MM.1S (cell line): ENCODE data around the gene SF3B2.

Experiments used
- DNase-seq: peaks from one replicate; pipeline ENCODE4 v3.0.0-alpha.2; 2015
- H2AFZ ChIP-seq: fragments of 300-600 bp; sonication (generic); 2 replicates; pipeline ENCODE4 v1.6.0; 2016; ENCODE audit warnings: antibody characterized with exemption, low read length
- H3F3A ChIP-seq: fragments of 300-600 bp; sonication (generic); 2 replicates; pipeline ENCODE4 v1.6.1; 2016; ENCODE audit warnings: mild to moderate bottlenecking, antibody characterized with exemption, low read length, moderate library complexity, mixed read lengths; ENCODE audit not compliant: insufficient read depth
- H3K27ac ChIP-seq: fragments of 300-600 bp; sonication (generic); 2 replicates; pipeline ENCODE4 v1.5.1; 2016; ENCODE audit warnings: mild to moderate bottlenecking, low read length
- H3K27me3 ChIP-seq: fragments of 300-600 bp; sonication (generic); replicated peaks from 2 replicates; pipeline ENCODE4 v1.6.0; 2016; ENCODE audit warnings: low read length; ENCODE audit not compliant: insufficient read depth
- H3K36me3 ChIP-seq: fragments of 300-600 bp; sonication (generic); replicated peaks from 2 replicates; pipeline ENCODE4 v1.6.1; 2016; ENCODE audit warnings: mild to moderate bottlenecking, low read length, mixed read lengths; ENCODE audit not compliant: insufficient read depth
- H3K4me1 ChIP-seq: fragments of 300-600 bp; sonication (generic); 2 replicates; pipeline ENCODE4 v1.6.1; 2016; ENCODE audit warnings: low read length, mixed read lengths
- H3K4me2 ChIP-seq: fragments of 300-600 bp; sonication (generic); 2 replicates; pipeline ENCODE4 v1.6.0; 2016; ENCODE audit warnings: low read depth, low read length
- H3K4me3 ChIP-seq: fragments of 300-600 bp; sonication (generic); 2 replicates; pipeline ENCODE4 v1.5.1; 2016; ENCODE audit warnings: low read length, mixed read lengths
- H3K79me2 ChIP-seq: fragments of 300-600 bp; sonication (generic); 2 replicates; pipeline ENCODE4 v1.6.1; 2016; ENCODE audit warnings: mixed run types, low read length, mixed read lengths
- H3K9ac ChIP-seq: fragments of 300-600 bp; sonication (generic); 2 replicates; pipeline ENCODE4 v1.6.1; 2016; ENCODE audit warnings: low read length, mixed read lengths
- H3K9me2 ChIP-seq: fragments of 300-600 bp; sonication (generic); replicated peaks from 2 replicates; pipeline ENCODE4 v1.6.1; 2016; ENCODE audit warnings: mild to moderate bottlenecking, low read length, mixed read lengths; ENCODE audit not compliant: insufficient read depth
- H3K9me3 ChIP-seq: fragments of 300-600 bp; sonication (generic); replicated peaks from 2 replicates; pipeline ENCODE4 v1.6.1; 2016; ENCODE audit warnings: mild to moderate bottlenecking, low read length, mixed read lengths; ENCODE audit not compliant: insufficient read depth
- H4K20me1 ChIP-seq: fragments of 300-600 bp; sonication (generic); 2 replicates; pipeline ENCODE4 v1.6.1; 2016; ENCODE audit warnings: mild to moderate bottlenecking, low read length, moderate library complexity, mixed read lengths; ENCODE audit not compliant: insufficient read depth
- EZH2 ChIP-seq: fragments of 300-600 bp; sonication (generic); optimal IDR thresholded peaks from 2 replicates; pipeline ENCODE3; 2017; ENCODE audit warnings: low read depth, mild to moderate bottlenecking, antibody characterized with exemption, low read length, mixed read lengths
- EZH2phosphoT487 ChIP-seq: fragments of 300-600 bp; sonication (generic); IDR thresholded peaks from 2 replicates; pipeline ENCODE4 v1.6.1; 2018; ENCODE audit warnings: antibody characterized with exemption, low read length
- TF ChIP-seq, protein P1 (sequence below): fragments of 300-600 bp; sonication (generic); IDR thresholded peaks from 2 replicates; pipeline ENCODE4 v1.5.1; 2016; ENCODE audit warnings: antibody characterized with exemption, low read length, mixed read lengths

The SF3B2 gene

DNA sequence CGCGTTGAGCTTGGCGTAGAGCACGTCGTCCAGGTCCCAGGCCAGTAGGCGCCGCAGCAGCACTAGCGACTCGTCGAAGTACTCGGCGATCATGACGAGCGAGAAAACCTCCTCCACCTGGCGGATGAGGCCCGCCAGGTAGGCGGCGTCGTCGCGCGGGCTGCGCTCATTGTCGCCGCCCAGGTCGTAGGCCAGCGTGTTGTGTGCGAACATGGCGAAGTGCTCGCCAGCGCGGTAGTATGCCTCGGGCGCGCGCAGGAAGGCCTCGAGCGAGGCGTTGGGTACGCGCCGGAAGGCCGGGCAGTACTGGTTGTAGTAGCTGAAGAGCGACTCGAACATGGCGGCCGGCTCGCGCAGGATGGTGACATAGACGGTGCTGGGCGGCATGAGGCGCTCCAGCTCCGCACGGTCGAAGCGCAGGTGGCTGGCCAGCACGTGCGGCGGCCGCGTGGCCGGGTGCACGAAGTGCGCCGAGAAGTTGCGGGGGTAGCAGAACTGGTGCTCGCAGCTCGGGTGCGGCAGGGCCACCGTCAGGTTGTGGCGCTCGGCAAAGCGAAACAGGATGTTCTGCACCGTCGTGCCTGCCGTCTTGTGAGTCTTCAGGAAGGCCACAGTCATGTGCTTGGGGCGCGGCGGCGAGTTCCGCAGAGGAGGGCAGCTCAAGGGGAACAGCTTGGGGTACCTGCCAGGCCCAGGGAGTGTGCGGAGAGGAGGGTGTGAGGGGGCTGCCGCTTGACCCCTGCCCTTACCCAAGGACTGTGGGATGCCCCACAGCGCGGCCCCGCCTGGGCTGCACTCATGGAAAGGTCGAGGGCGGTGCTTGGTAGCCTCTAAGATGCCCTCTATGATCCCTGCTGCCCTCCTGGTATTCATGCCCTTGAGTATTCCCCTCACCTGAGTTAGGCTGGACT lies 8.9 kb upstream of the SF3B2 start:
- no peak for DNase-seq
- no peaks in the 10 kb centered on the region for H3K36me3 ChIP-seq

DNA sequence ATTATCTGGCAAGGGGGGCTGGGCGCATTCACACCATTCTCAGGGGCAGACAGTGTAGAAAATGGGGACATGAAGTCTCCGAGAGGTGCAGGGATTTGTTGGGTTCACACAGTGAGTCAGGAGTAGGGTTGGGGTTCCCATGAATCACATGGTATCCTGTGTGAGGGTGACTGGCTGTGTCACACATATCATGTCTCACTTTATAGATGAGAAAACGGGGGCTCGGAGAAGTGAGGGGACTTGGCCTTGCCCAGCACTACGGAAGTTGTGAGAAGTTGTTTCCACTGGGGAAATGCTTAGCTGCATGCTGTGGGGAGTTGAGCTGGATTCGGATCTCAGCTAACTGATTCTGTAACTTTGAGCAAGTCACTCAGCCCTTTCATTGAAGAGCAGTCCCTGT lies 7.4 kb upstream of the SF3B2 start:
- H3F3A ChIP-seq, result peaks cover 10% of the 10 kb centered on the region
- TF ChIP-seq, protein P1, sequence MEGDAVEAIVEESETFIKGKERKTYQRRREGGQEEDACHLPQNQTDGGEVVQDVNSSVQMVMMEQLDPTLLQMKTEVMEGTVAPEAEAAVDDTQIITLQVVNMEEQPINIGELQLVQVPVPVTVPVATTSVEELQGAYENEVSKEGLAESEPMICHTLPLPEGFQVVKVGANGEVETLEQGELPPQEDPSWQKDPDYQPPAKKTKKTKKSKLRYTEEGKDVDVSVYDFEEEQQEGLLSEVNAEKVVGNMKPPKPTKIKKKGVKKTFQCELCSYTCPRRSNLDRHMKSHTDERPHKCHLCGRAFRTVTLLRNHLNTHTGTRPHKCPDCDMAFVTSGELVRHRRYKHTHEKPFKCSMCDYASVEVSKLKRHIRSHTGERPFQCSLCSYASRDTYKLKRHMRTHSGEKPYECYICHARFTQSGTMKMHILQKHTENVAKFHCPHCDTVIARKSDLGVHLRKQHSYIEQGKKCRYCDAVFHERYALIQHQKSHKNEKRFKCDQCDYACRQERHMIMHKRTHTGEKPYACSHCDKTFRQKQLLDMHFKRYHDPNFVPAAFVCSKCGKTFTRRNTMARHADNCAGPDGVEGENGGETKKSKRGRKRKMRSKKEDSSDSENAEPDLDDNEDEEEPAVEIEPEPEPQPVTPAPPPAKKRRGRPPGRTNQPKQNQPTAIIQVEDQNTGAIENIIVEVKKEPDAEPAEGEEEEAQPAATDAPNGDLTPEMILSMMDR, result no peak
- TF ChIP-seq EZH2phosphoT487 (no peak), EZH2 (no peak)
- no peak for DNase-seq
- no peaks in the 10 kb centered on the region for H3K9me3 ChIP-seq
- no peaks in the 10 kb centered on the region for H3K79me2 ChIP-seq
- no peak overlapping the region for H3K9ac ChIP-seq
- no peak overlapping the region for H3K27ac ChIP-seq
- H3K9me2 ChIP-seq, result no peaks in the 10 kb centered on the region
- no peaks in the 10 kb centered on the region for H4K20me1 ChIP-seq
- H2AFZ ChIP-seq, result peak overlapping the region; percentile 88
- peaks cover 15% of the 10 kb centered on the region for H3K4me1 ChIP-seq
- H3K36me3 ChIP-seq, result no peaks in the 10 kb centered on the region
- no peaks in the 10 kb centered on the region for H3K27me3 ChIP-seq
- peak overlapping the region; percentile 98 for H3K4me2 ChIP-seq
- peak overlapping the region; percentile 24; the same call in 1 of the 2 replicates for H3K4me3 ChIP-seq

More for the DNA sequence above, 8.9 kb upstream of the SF3B2 start:
- no peak overlapping the region for H3K4me2 ChIP-seq
- H3K27ac ChIP-seq, result no peak overlapping the region
- no peak overlapping the region for H3K4me3 ChIP-seq
- H2AFZ ChIP-seq, result no peak overlapping the region
- peaks cover 15% of the 10 kb centered on the region for H3K4me1 ChIP-seq
- H3F3A ChIP-seq, result peaks cover 10% of the 10 kb centered on the region
- no peaks in the 10 kb centered on the region for H3K9me2 ChIP-seq
- no peaks in the 10 kb centered on the region for H3K79me2 ChIP-seq
- no peak overlapping the region for H3K9ac ChIP-seq
- no peaks in the 10 kb centered on the region for H3K9me3 ChIP-seq
- no peaks in the 10 kb centered on the region for H3K27me3 ChIP-seq
- TF ChIP-seq EZH2 (no peak), EZH2phosphoT487 (no peak)
- TF ChIP-seq, protein P1, result no peak
- no peaks in the 10 kb centered on the region for H4K20me1 ChIP-seq

DNA sequence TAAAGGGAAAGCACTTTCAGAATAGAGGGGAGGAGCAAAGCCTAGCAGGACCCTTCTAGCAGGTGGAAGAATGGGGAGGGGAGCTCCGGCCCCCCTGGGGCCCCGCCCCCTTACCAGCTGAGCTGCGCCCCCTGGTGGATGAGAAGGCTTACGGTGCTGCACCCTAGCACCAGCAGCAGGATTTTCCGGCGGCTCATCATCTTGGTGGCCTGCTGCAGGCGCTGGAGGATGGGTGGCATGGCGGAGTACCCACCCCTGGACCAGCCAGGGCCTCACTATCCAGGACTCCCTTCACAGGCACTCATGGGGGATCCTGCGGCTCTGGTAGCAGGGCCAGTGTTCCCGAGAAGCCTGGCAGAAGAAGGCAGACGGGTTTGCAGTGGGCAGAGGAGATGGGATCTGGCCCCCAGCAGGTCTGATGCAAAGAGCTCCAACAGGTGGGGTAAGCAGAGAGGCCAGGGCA lies 7.0 kb upstream of the SF3B2 start:
- H3K9ac ChIP-seq, result no peak overlapping the region
- H3K79me2 ChIP-seq, result no peaks in the 10 kb centered on the region
- H3K36me3 ChIP-seq, result no peaks in the 10 kb centered on the region
- no peak overlapping the region for H3K27ac ChIP-seq
- peak overlapping the region; percentile 88 for H2AFZ ChIP-seq
- H3F3A ChIP-seq, result peaks cover 10% of the 10 kb centered on the region
- H4K20me1 ChIP-seq, result no peaks in the 10 kb centered on the region
- H3K9me2 ChIP-seq, result no peaks in the 10 kb centered on the region
- H3K9me3 ChIP-seq, result no peaks in the 10 kb centered on the region
- H3K4me3 ChIP-seq, result peak overlapping the region; percentile 24; the same call in 1 of the 2 replicates
- H3K4me1 ChIP-seq, result peaks cover 15% of the 10 kb centered on the region
- peak overlapping the region; percentile 98 for H3K4me2 ChIP-seq
- H3K27me3 ChIP-seq, result no peaks in the 10 kb centered on the region
- DNase-seq, result peak; percentile 86
- TF ChIP-seq EZH2, result no peak
- TF ChIP-seq, protein P1, result peak; percentile 95
